ENCODE measurements around the gene DRG1. TPM values are rescaled to one million over a fixed set of nuclear protein-coding genes. Genes with fewer than 3 reads are reported as not detected.

Gene DRG1, protein sequence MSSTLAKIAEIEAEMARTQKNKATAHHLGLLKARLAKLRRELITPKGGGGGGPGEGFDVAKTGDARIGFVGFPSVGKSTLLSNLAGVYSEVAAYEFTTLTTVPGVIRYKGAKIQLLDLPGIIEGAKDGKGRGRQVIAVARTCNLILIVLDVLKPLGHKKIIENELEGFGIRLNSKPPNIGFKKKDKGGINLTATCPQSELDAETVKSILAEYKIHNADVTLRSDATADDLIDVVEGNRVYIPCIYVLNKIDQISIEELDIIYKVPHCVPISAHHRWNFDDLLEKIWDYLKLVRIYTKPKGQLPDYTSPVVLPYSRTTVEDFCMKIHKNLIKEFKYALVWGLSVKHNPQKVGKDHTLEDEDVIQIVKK
- total RNA-seq (55.0 and 70.6 TPM in 2 replicates), polyA plus RNA-seq (94.1 and 100 TPM in 2 replicates)

DNA sequence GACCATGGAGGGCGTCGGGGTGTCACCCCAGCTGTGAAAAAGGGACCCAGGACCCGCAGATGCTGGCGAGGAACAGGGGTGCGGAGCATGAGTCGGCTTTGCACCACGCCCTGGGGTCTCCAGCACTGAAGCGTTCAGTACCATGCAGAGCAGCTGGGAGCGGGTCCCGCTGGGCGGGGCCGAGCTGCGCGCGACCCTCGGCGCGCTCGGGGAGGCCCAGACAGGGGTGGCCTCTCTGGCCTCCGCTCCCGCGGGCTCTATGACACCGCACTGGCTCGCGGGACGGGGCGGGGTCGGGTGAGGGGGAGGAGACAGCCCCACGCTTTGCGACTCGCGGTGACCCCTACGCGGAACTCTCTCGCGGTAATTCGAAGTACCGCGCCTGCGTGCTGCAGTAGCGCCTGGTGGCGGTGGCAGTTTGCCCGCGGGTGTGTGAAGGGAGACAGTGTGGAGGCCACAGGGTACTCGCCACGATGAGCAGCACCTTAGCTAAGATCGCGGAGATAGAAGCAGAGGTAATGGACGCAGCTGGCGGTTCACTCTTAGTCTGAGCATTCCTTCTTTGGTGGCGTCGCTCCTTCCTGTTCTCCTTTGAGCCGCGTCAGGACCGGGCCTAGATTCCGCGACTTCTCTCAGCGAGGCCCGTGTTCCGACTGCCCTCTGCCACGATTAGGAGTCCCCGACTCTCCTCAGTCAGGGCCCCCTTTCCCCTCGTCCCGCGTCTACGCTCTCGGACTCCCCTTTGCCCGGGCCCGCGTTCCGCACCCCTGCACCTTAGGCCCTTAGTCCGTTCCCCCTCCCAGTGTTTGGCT, at the start of gene DRG1:
TSS of gene DRG1 (plus strand) at position 394 of the 812 bp plus-strand sequence. CDS start at position 474, 80 bp downstream.
- Histone ChIP-seq H3K4me1 (ENCODE audit: low read depth) (peaks cover 7% of the 10 kb centered on the region), H3K4me3 (peak within 1 kb of the TSS; percentile 62), H3K9me3 (ENCODE audit: low read depth) (no peaks in the 10 kb centered on the region), H3K27ac (peak within 1 kb of the TSS; percentile 92), H3K27me3 (no peaks in the 10 kb centered on the region), H3K36me3 (peaks cover 10% of the 10 kb centered on the region)
- TF ChIP-seq, protein P1, sequence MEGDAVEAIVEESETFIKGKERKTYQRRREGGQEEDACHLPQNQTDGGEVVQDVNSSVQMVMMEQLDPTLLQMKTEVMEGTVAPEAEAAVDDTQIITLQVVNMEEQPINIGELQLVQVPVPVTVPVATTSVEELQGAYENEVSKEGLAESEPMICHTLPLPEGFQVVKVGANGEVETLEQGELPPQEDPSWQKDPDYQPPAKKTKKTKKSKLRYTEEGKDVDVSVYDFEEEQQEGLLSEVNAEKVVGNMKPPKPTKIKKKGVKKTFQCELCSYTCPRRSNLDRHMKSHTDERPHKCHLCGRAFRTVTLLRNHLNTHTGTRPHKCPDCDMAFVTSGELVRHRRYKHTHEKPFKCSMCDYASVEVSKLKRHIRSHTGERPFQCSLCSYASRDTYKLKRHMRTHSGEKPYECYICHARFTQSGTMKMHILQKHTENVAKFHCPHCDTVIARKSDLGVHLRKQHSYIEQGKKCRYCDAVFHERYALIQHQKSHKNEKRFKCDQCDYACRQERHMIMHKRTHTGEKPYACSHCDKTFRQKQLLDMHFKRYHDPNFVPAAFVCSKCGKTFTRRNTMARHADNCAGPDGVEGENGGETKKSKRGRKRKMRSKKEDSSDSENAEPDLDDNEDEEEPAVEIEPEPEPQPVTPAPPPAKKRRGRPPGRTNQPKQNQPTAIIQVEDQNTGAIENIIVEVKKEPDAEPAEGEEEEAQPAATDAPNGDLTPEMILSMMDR (IDR thresholded peaks at IDR 0.05; ENCODE audit: low read depth, low read length): no peak
- peak; percentile 97 for DNase-seq (ENCODE audit: low read depth in 1 of 2, low spot score in 1 of 2)

DNA sequence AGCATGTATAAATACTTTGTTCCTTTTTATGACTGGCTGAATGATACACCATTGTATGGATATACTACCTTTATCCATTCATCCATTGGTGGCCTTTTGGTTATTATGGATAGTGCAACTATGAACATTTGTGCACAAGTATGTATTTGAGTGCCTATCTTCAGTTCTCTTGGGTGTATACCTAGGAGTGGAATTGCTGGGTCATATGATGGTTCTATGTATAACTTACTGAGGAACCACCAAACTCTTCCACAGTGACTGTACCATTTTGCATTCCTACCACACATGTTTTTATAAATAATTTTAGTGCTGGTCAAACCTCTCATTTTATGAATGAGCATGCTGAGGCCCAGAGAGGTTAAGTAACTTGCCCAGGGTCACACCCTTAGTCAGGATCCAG, 49.4 kb upstream of the DRG1 start:
- peaks cover under 1% of the 10 kb centered on the region for H3K4me1 ChIP-seq (ENCODE audit: low read depth)
- no peaks in the 10 kb centered on the region for H3K27me3 ChIP-seq
- DNase-seq (ENCODE audit: low read depth in 1 of 2, low spot score in 1 of 2): no peak
- no peaks in the 10 kb centered on the region for H3K9me3 ChIP-seq (ENCODE audit: low read depth)
- H3K4me3 ChIP-seq: no peak overlapping the region
- TF ChIP-seq, protein P1 (IDR thresholded peaks at IDR 0.05; ENCODE audit: low read depth, low read length): no peak
- H3K36me3 ChIP-seq: no peaks in the 10 kb centered on the region
- no peak overlapping the region for H3K27ac ChIP-seq

DNA sequence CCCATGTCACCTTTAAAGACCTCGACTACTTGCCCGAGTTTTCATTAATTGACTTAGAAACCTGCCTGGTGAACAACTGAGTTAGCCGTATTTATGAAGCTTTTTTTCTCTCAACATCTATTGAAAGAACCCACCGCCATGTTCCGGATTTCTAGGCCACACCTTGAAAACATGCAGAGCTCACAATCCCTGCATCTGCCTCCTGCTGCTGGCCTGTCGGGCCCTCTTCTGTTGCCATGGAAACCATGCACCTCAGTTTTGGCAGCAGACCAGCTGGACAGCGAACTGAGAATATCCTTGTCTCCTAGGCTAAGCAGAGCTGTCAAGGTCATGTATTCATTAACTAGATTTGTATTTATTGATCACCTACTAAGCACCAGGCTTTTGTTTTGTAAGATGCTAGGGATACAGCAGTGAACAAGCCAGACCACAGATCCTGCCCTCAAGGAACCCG, 49.0 kb upstream of the DRG1 start:
- Histone ChIP-seq H3K27me3 (no peaks in the 10 kb centered on the region), H3K36me3 (no peaks in the 10 kb centered on the region), H3K4me1 (ENCODE audit: low read depth) (no peaks in the 10 kb centered on the region), H3K27ac (no peak overlapping the region), H3K4me3 (no peak overlapping the region), H3K9me3 (ENCODE audit: low read depth) (no peaks in the 10 kb centered on the region)
- peak; percentile 28 to 45 for DNase-seq (ENCODE audit: low read depth in 1 of 2, low spot score in 1 of 2)
- TF ChIP-seq, protein P1 (IDR thresholded peaks at IDR 0.05; ENCODE audit: low read depth, low read length): no peak

DNA sequence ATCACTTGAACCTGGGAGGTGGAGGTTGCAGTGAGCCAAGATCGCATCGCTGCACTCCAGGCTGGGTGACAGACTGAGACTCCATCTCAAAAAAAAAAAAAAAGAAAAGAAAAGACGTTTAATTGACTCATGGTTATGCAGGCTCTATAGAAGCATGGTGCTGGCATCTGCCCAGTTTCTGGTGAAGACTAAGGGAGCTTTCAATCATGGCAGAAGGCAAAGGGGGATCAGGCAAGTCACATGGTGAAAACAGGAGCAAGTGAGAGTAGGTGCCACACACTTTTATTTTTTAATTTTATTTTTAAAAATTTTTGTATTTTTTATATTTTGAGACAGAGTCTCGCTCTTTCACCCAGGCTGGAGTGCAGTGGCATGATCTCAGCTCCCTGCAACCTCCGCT, 44.9 kb upstream of the DRG1 start:
- Histone ChIP-seq H3K36me3 (no peaks in the 10 kb centered on the region), H3K9me3 (ENCODE audit: low read depth) (no peaks in the 10 kb centered on the region), H3K27ac (no peak overlapping the region), H3K4me3 (no peak overlapping the region), H3K4me1 (ENCODE audit: low read depth) (no peaks in the 10 kb centered on the region), H3K27me3 (no peaks in the 10 kb centered on the region)
- DNase-seq (ENCODE audit: low read depth in 1 of 2, low spot score in 1 of 2): no peak
- TF ChIP-seq, protein P1 (IDR thresholded peaks at IDR 0.05; ENCODE audit: low read depth, low read length): no peak

DNA sequence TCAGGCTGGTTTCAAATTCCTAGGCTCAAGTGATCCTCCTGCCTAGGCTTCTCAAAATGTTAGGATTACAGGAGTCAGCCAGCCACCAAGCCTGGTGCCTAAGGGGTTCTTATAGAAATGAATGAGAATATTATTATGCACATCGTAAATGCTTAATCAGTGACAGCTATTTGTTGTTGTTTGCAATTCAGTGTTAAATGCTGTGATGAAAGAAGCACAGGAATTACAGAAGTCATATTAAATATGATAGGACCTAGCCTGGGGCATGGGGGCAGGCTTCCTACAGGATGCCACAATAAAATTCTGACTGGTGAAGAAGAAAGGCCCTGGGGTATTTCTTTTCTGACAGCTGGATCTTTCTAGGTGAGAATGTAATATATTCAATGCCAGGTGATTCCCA, 39.4 kb upstream of the DRG1 start:
- Histone ChIP-seq H3K9me3 (ENCODE audit: low read depth) (no peaks in the 10 kb centered on the region), H3K27me3 (no peaks in the 10 kb centered on the region), H3K36me3 (no peaks in the 10 kb centered on the region), H3K4me3 (no peak overlapping the region), H3K27ac (no peak overlapping the region), H3K4me1 (ENCODE audit: low read depth) (no peaks in the 10 kb centered on the region)
- no peak for DNase-seq (ENCODE audit: low read depth in 1 of 2, low spot score in 1 of 2)
- TF ChIP-seq, protein P1 (IDR thresholded peaks at IDR 0.05; ENCODE audit: low read depth, low read length): no peak

All from cardiac muscle cell (in vitro differentiated cells and primary cell).